BJ (cell line): ENCODE measurements around the gene KIF22. TPM values are rescaled to one million over a fixed set of nuclear protein-coding genes. Genes with fewer than 3 reads are reported as not detected.

Experiments
- CTCF ChIA-PET: fragments of 350-600 bp; formaldehyde crosslinking; extraction: SDS; loops from one replicate; lab custom pipeline; 2021; ENCODE audit warnings: antibody characterized with exemption, inconsistent platforms; lab: Yijun Ruan, JAX
- POLR2A ChIA-PET: fragments of 300-600 bp; sonication (Branson Sonifier 250); formaldehyde crosslinking; extraction: SDS; loops from one replicate; lab custom pipeline; 2021; ENCODE audit warnings: antibody characterized with exemption; lab: Charles Lee
- DNase-seq: peaks from one replicate; pipeline ENCODE4 v3.0.0-alpha.2; 2011; ENCODE audit warnings: low read depth
- H3K27me3 ChIP-seq: 2 replicates; pipeline ENCODE4 v1.6.0; 2011; ENCODE audit warnings: low read length; ENCODE audit not compliant: control insufficient read depth, insufficient read depth
- H3K36me3 ChIP-seq: 2 replicates; pipeline ENCODE4 v1.5.1; 2011; ENCODE audit warnings: low read length; ENCODE audit not compliant: control insufficient read depth, insufficient read depth
- H3K4me3 ChIP-seq: 2 replicates; pipeline ENCODE4 v1.5.1; 2011; ENCODE audit warnings: low read depth, mild to moderate bottlenecking, control low read depth, low read length
- CTCF ChIP-seq: IDR thresholded peaks from 2 replicates; pipeline ENCODE4 v1.5.1; 2011; ENCODE audit warnings: low read depth, mild to moderate bottlenecking, control low read depth, inconsistent platforms, low read length, moderate library complexity; ENCODE audit not compliant: insufficient read depth
- polyA plus RNA-seq: library from polyadenylated mRNA; depleted of rRNA; stranded (reverse); fragments of >200 nt; gene quantifications from 2 replicates; pipeline ENCODE4 v1.2.3, GENCODE V29; 2011; rRNA removed
- small RNA-seq: library from RNA; depleted of rRNA; stranded (forward); fragments of <200 nt; gene quantifications from one replicate; pipeline ENCODE3, GENCODE V24; 2012; ENCODE audit warnings: low replicate concordance, low read depth; ENCODE audit not compliant: insufficient read length

KIF22 gene
- polyA plus RNA-seq, 1 experiment = 68.3 TPM

DNA sequence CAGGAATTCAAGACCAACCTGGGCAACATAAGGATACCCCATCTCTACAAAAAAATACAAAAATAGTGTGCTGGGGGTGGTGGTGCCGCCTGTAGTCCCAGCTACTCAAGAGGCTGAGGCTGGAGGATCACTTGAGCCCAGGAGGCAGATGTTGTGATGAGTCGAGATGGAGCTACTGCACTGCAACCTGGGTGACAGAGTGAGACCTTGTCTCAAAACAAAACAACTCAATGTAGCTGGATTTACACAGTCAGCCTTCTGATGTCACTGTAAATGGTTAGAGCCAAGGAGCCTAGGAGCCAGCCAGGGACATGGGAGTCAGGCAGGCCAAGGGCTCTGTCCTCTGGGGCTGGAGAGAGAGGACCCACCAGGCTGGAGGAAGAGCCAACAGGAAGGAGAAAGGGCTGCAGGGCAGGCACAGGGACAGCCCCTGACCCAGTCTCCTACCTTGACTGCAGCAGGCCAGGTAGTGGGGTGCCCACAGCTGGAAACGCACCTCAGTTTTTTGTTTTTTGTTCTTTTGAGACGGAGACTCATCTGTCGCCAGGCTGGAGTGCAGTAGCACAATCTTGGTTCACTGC, 64.1 kb downstream of the KIF22 start:
- CTCF ChIA-PET = no interaction called here
- no peak for DNase-seq
- POLR2A ChIA-PET = no interaction called here
- TF ChIP-seq CTCF = no peak
- H3K36me3 ChIP-seq = peaks cover 12% of the 10 kb centered on the region
- no peak overlapping the region for H3K4me3 ChIP-seq
- no peaks in the 10 kb centered on the region for H3K27me3 ChIP-seq

Small RNA genes lying within 50 kb of the gene (small RNA-seq; reads per million reads assigned to genes)
- gene AC009133.6 = not detected
- not detected for gene AC120114.4

Other genes with a start within 250 kb of the KIF22 start
- gene SPN, start 127.5 kb upstream of the KIF22 start, polyA plus RNA-seq = 0.04 TPM in 1 of 2 replicates, not detected in the other
- gene QPRT, start 111.6 kb upstream of the KIF22 start, polyA plus RNA-seq = 4.2 and 4.7 TPM in 2 replicates
- gene C16orf54, start 44.8 kb upstream of the KIF22 start, polyA plus RNA-seq = not detected in 2 replicates
- gene ZG16, start 12.5 kb upstream of the KIF22 start, polyA plus RNA-seq = not detected in 2 replicates
- 105 and 172 TPM in 2 replicates for gene MAZ, start 15.8 kb downstream of the KIF22 start, polyA plus RNA-seq
- 4.5 and 7.6 TPM in 2 replicates for gene PRRT2, start 21.4 kb downstream of the KIF22 start, polyA plus RNA-seq
- gene PAGR1, start 25.4 kb downstream of the KIF22 start, polyA plus RNA-seq = 13.9 and 15.6 TPM in 2 replicates
- 219 and 368 TPM in 2 replicates for gene MVP, start 29.7 kb downstream of the KIF22 start, polyA plus RNA-seq
- gene CDIPT, start 72.5 kb downstream of the KIF22 start, polyA plus RNA-seq = 148 and 225 TPM in 2 replicates
- 8.1 and 19.3 TPM in 2 replicates for gene SEZ6L2, start 108.8 kb downstream of the KIF22 start, polyA plus RNA-seq
- gene ASPHD1, start 109.7 kb downstream of the KIF22 start, polyA plus RNA-seq = 4.4 and 6.9 TPM in 2 replicates
- 8.2 and 12.3 TPM in 2 replicates for gene KCTD13, start 135.5 kb downstream of the KIF22 start, polyA plus RNA-seq
- gene TMEM219, start 171.3 kb downstream of the KIF22 start, polyA plus RNA-seq = 112 and 146 TPM in 2 replicates
- 17.4 and 24.3 TPM in 2 replicates for gene TAOK2, start 183.1 kb downstream of the KIF22 start, polyA plus RNA-seq
- 7.7 and 9.6 TPM in 2 replicates for gene HIRIP3, start 204.9 kb downstream of the KIF22 start, polyA plus RNA-seq
- 34.5 and 35.6 TPM in 2 replicates for gene INO80E, start 205.5 kb downstream of the KIF22 start, polyA plus RNA-seq
- 0.26 and 0.64 TPM in 2 replicates for gene DOC2A, start 220.3 kb downstream of the KIF22 start, polyA plus RNA-seq
- not detected in 2 replicates for gene C16orf92, start 232.4 kb downstream of the KIF22 start, polyA plus RNA-seq
- 0.06 and 0.13 TPM in 2 replicates for gene TLCD3B, start 240.5 kb downstream of the KIF22 start, polyA plus RNA-seq